ENCODE results near the gene MSX2. TPM values are rescaled to one million over a fixed set of nuclear protein-coding genes. Genes with fewer than 3 reads are reported as not detected.

The MSX2 gene
- total and polyA plus RNA-seq, 2 donors (not counting 1 experiment from before 2014, with no cell fraction given), result 1.3 to 4.5 TPM

- H3K27ac ChIP-seq (ENCODE audit: insufficient read depth, low read length), result no peak overlapping the region
- no peak for TF ChIP-seq EZH2 (IDR thresholded peaks at IDR 0.05; ENCODE audit: low read length, missing control alignments)
- TF ChIP-seq, protein P1, sequence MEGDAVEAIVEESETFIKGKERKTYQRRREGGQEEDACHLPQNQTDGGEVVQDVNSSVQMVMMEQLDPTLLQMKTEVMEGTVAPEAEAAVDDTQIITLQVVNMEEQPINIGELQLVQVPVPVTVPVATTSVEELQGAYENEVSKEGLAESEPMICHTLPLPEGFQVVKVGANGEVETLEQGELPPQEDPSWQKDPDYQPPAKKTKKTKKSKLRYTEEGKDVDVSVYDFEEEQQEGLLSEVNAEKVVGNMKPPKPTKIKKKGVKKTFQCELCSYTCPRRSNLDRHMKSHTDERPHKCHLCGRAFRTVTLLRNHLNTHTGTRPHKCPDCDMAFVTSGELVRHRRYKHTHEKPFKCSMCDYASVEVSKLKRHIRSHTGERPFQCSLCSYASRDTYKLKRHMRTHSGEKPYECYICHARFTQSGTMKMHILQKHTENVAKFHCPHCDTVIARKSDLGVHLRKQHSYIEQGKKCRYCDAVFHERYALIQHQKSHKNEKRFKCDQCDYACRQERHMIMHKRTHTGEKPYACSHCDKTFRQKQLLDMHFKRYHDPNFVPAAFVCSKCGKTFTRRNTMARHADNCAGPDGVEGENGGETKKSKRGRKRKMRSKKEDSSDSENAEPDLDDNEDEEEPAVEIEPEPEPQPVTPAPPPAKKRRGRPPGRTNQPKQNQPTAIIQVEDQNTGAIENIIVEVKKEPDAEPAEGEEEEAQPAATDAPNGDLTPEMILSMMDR (conservative IDR thresholded peaks at IDR 0.05 in 1 of 2, IDR thresholded peaks at IDR 0.05 in 1 of 2; ENCODE audit: low read depth in 1 of 2, low read length in 2 of 2), result no peak
- H3K36me3 ChIP-seq (ENCODE audit: control insufficient read depth, insufficient read depth, low read length), result no peaks in the 10 kb centered on the region
- H3K4me3 ChIP-seq (replicated peaks in 1 of 4; ENCODE audit: control extremely low read depth in 1 of 4, insufficient read depth in 1 of 4, low read depth in 3 of 4, low read length in 4 of 4), result no peak overlapping the region
- H3K79me2 ChIP-seq (ENCODE audit: control insufficient read depth, insufficient read depth, low read length), result no peaks in the 10 kb centered on the region
- H3K27me3 ChIP-seq (ENCODE audit: control insufficient read depth, insufficient read depth, low read length), result no peaks in the 10 kb centered on the region
- H4K20me1 ChIP-seq (ENCODE audit: control insufficient read depth, extremely low read depth, insufficient read depth, low read length), result no peaks in the 10 kb centered on the region
- H3K4me1 ChIP-seq (ENCODE audit: control insufficient read depth, extremely low read depth, insufficient read depth, low read length), result no peaks in the 10 kb centered on the region
- H2AFZ ChIP-seq (ENCODE audit: low read length), result no peak overlapping the region
- no peaks in the 10 kb centered on the region for H3K9me3 ChIP-seq (ENCODE audit: control insufficient read depth, insufficient read depth, low read depth, low read length)
- H3K9ac ChIP-seq (ENCODE audit: insufficient read depth, low read length), result no peak overlapping the region
- DNase-seq (ENCODE audit: low read depth in 2 of 2), result peak in 1 of 2 donors; percentile 11
- no peak overlapping the region for H3K4me2 ChIP-seq (ENCODE audit: extremely low read depth, insufficient read depth, low read length)
Measured at GRCh38 chr5:174694611-174695010, 29.8 kb upstream of the MSX2 start.

DNA sequence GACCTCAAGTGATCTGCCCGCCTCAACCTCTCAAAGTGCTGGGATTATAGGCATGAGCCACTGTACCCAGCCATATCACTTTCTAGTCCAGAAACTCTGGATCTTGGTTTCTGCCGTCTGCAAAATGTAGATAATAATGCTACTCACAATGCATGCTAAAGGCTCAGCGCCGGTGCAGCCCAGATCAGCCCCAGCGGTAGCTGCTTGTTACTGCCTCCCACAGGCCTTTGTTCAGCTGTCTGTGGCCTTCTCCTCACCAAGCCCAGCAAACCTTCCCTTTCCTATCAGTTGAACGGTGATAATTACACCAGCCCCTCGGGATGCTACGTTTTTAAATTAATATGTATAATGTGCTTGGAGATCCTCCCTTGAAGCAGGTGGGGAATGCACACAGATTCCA is 26.2 kb upstream of the MSX2 start:
- Histone ChIP-seq H3K9ac (ENCODE audit: insufficient read depth, low read length) (no peak overlapping the region), H2AFZ (ENCODE audit: low read length) (no peak overlapping the region), H3K9me3 (ENCODE audit: control insufficient read depth, insufficient read depth, low read depth, low read length) (no peaks in the 10 kb centered on the region), H3K4me1 (ENCODE audit: control insufficient read depth, extremely low read depth, insufficient read depth, low read length) (no peaks in the 10 kb centered on the region), H3K27me3 (ENCODE audit: control insufficient read depth, insufficient read depth, low read length) (no peaks in the 10 kb centered on the region), H3K4me3 (replicated peaks in 1 of 4; ENCODE audit: control extremely low read depth in 1 of 4, insufficient read depth in 1 of 4, low read depth in 3 of 4, low read length in 4 of 4) (no peak overlapping the region), H3K79me2 (ENCODE audit: control insufficient read depth, insufficient read depth, low read length) (no peaks in the 10 kb centered on the region), H3K27ac (ENCODE audit: insufficient read depth, low read length) (no peak overlapping the region), H3K36me3 (ENCODE audit: control insufficient read depth, insufficient read depth, low read length) (no peaks in the 10 kb centered on the region), H4K20me1 (ENCODE audit: control insufficient read depth, extremely low read depth, insufficient read depth, low read length) (no peaks in the 10 kb centered on the region), H3K4me2 (ENCODE audit: extremely low read depth, insufficient read depth, low read length) (no peak overlapping the region)
- DNase-seq (ENCODE audit: low read depth in 2 of 2), result no peak
- TF ChIP-seq, protein P1 (conservative IDR thresholded peaks at IDR 0.05 in 1 of 2, IDR thresholded peaks at IDR 0.05 in 1 of 2; ENCODE audit: low read depth in 1 of 2, low read length in 2 of 2), result no peak
- no peak for TF ChIP-seq EZH2 (IDR thresholded peaks at IDR 0.05; ENCODE audit: low read length, missing control alignments)

- no peak overlapping the region for H3K4me2 ChIP-seq (ENCODE audit: extremely low read depth, insufficient read depth, low read length)
Measured at GRCh38 chr5:174699131-174699530, 25.3 kb upstream of the MSX2 start.

More at GRCh38 chr5:174699131-174699530, 25.3 kb upstream of the MSX2 start:
- TF ChIP-seq EZH2 (IDR thresholded peaks at IDR 0.05; ENCODE audit: low read length, missing control alignments), result no peak
- TF ChIP-seq, protein P1 (conservative IDR thresholded peaks at IDR 0.05 in 1 of 2, IDR thresholded peaks at IDR 0.05 in 1 of 2; ENCODE audit: low read depth in 1 of 2, low read length in 2 of 2), result no peak
- H3K27ac ChIP-seq (ENCODE audit: insufficient read depth, low read length), result no peak overlapping the region
- no peak overlapping the region for H2AFZ ChIP-seq (ENCODE audit: low read length)
- DNase-seq (ENCODE audit: low read depth in 2 of 2), result no peak
- no peaks in the 10 kb centered on the region for H4K20me1 ChIP-seq (ENCODE audit: control insufficient read depth, extremely low read depth, insufficient read depth, low read length)
- H3K27me3 ChIP-seq (ENCODE audit: control insufficient read depth, insufficient read depth, low read length), result no peaks in the 10 kb centered on the region
- no peaks in the 10 kb centered on the region for H3K9me3 ChIP-seq (ENCODE audit: control insufficient read depth, insufficient read depth, low read depth, low read length)
- no peaks in the 10 kb centered on the region for H3K36me3 ChIP-seq (ENCODE audit: control insufficient read depth, insufficient read depth, low read length)
- H3K4me3 ChIP-seq (replicated peaks in 1 of 4; ENCODE audit: control extremely low read depth in 1 of 4, insufficient read depth in 1 of 4, low read depth in 3 of 4, low read length in 4 of 4), result no peak overlapping the region
- no peaks in the 10 kb centered on the region for H3K4me1 ChIP-seq (ENCODE audit: control insufficient read depth, extremely low read depth, insufficient read depth, low read length)
- H3K9ac ChIP-seq (ENCODE audit: insufficient read depth, low read length), result no peak overlapping the region
- no peaks in the 10 kb centered on the region for H3K79me2 ChIP-seq (ENCODE audit: control insufficient read depth, insufficient read depth, low read length)

Measured in fibroblast of lung (primary cell).